Heart right ventricle (tissue), 16 donors: Measurements from ENCODE around the gene SUGCT. TPM values are rescaled to one million over a fixed set of nuclear protein-coding genes. Genes with fewer than 3 reads are reported as not detected.

Experiments used
- ATAC-seq, 8 donors: fragments of 200-7000 bp; cut with Tn5 transposase; one replicate each; pipeline ENCODE4 v1.9.1; 2020; ENCODE audit warnings: mild to moderate bottlenecking in 8 of 8, moderate library complexity in 8 of 8, moderate number of reproducible peaks in 1 of 8
- DNase-seq, 2 donors: peaks; one replicate each; pipeline ENCODE4 v3.0.0-alpha.2; 2020
- H3K27ac ChIP-seq, 10 donors: fragments of 200-600 bp; sonication (generic) in 2 of 10; one replicate each; pipeline versions ENCODE4 v1.5.0 to v1.8.0; 2020 to 2022; ENCODE audit warnings: mild to moderate bottlenecking in 3 of 10
- H3K27me3 ChIP-seq, 7 donors: fragments of 200-600 bp; one replicate each; pipeline ENCODE4 v1.8.0; 2021 to 2022; ENCODE audit warnings: mild to moderate bottlenecking in 2 of 7
- H3K36me3 ChIP-seq, 9 donors: fragments of 200-600 bp; sonication (generic) in 1 of 9; one replicate each; pipeline versions ENCODE4 v1.5.0 to v1.8.0; 2020 to 2022; ENCODE audit warnings: mild to moderate bottlenecking in 2 of 9
- H3K4me1 ChIP-seq, 9 donors: fragments of 200-600 bp; sonication (generic) in 1 of 9; one replicate each; pipeline versions ENCODE4 v1.5.0 to v1.8.0; 2020 to 2022; ENCODE audit warnings: mild to moderate bottlenecking in 4 of 9
- H3K4me3 ChIP-seq, 10 donors: fragments of 200-600 bp; sonication (generic) in 2 of 10; one replicate each; pipeline versions ENCODE4 v1.5.0 to v1.8.0; 2020 to 2022; ENCODE audit warnings: mild to moderate bottlenecking in 7 of 10, moderate library complexity in 2 of 10
- H3K9me3 ChIP-seq, 11 donors: fragments of 200-600 bp in 10 of 11; sonication (generic) in 2 of 11; one replicate each; pipeline versions ENCODE4 v1.5.0 to v1.8.0; 2013 to 2022; ENCODE audit warnings: mild to moderate bottlenecking in 2 of 11, control low read depth in 1 of 11, moderate library complexity in 1 of 11
- CTCF ChIP-seq, 9 donors: fragments of 200-600 bp; sonication (generic) in 2 of 9; IDR thresholded peaks; one replicate each; pipeline versions ENCODE4 v1.5.0 to v1.8.0; 2021 to 2022; ENCODE audit warnings: antibody characterized with exemption in 9 of 9, mild to moderate bottlenecking in 5 of 9, moderate library complexity in 1 of 9
- WGBS, 2 donors: extraction: QIAGEN DNeasy Blood & Tissue Kit; methylation state at CpG; one replicate each; pipeline ENCODE4 v1.1.7; 2013; ENCODE audit warnings: inconsistent platforms in 1 of 2; 5-methylcytosine and 5-hydroxymethylcytosine counted together
- intact Hi-C, 10 donors: fragments of 100-400 bp; cut with DNase I; formaldehyde crosslinking; loops; one replicate each; pipeline versions ENCODE4 v1.11.1 to v1.14.2; 2022
- polyA plus RNA-seq, 2 donors: library from polyadenylated mRNA; stranded (reverse); fragments of 200-250 nt; gene quantifications; one replicate each; pipeline ENCODE4 v1.2.3, GENCODE V29; 2013
- total RNA-seq, 10 donors: library from RNA; stranded (reverse); fragmentation: NEBNext Ultra II Directional in 3 of 10; extraction: Animal tissue kit (Norgen Biotek cat#: 25700) in 3 of 10; gene quantifications; one replicate each; pipeline versions ENCODE4 v1.2.1 to v1.2.4, GENCODE V29; 2021 to 2023
- donor health status: Arrhythmogenic right ventricular cardiomyopathy.
- donor health status: ischemic (EF 13 %, LVEDD 7.1; RV severe dilation, severe dysfunction).
- donor health status: healthy with polysubstance abuse.
- donor health status: DM: no; HTN: yes; CAD: no.
- donor health status: DM: no; HTN: no; CAD: no.
- donor health status: ischemic (EF 25% LVEDD 6.9; RV normal size, moderate dysfunction).
- donor health status: ischemic (EF 25% LVEDD 5.7; RV mildly dilated, moderate dysfunction).
- donor health status: healthy.
- donor health status: DM: yes; HTN: yes; CAD: no.
- donor health status: Ischemic cardiomyopathy.
- donor health status: ischemic (EF 35%, LVEDD 5.7; RV mildly dilated, moderate dysfunction).
- donor health status: nonischemic (EF 11% LVEDD 7.7; RV severe dilation, severe dysfunction).
- donor health status: DM: yes; HTN: yes; CAD: no.
- donor health status: PGD.
- donor health status: ischemic (EF 29% LVEDD 5.4; RV normal size, mild dysfunction).
- donor health status: nonischemic (EF 23%, LVEDD 6.1; RV moderate dilation, normal function).

Gene SUGCT
- total and polyA plus RNA-seq, 12 donors, result 1.2 to 8.1 (median 6.1) TPM

- no peak for TF ChIP-seq CTCF (IDR thresholded peaks at IDR 0.05)
- 100% methylated on average over 1 of the region's 1 CpG for WGBS, 2 donors
- H3K27ac ChIP-seq, result no peak overlapping the region
- no peaks in the 10 kb centered on the region for H3K27me3 ChIP-seq
- ATAC-seq (no peak), DNase-seq (no peak)
- H3K36me3 ChIP-seq, result no peaks in the 10 kb centered on the region
- peaks cover 0 to under 1% (median 0%) of the 10 kb centered on the region in 9 donors for H3K4me1 ChIP-seq
- H3K4me3 ChIP-seq, result no peak overlapping the region
- intact Hi-C loops, result no loop called here
- no peaks in the 10 kb centered on the region for H3K9me3 ChIP-seq
Observed at GRCh38 chr7:40786909-40787308, 652.1 kb downstream of the SUGCT start.

DNA sequence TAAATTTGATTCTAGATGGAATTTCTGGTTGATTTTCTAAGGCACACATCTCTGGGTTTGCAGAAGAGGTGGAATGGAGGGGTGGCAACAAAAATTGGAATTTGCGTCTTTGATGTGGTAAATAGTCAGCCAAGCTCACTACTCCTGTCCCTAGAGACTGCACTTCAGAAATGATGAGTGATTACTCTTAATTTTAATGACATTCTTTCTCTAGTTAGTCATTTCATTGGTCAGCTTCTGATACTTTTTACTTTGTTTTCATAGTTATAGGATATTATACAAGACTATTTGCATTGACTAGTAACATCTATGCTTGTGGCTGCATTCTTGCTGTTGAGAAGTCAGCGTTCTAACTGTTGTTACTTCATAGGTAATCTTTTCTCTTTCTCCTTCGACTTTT lies 658.3 kb downstream of the SUGCT start:
- no peak for TF ChIP-seq CTCF (IDR thresholded peaks at IDR 0.05)

GRCh38 chr7:40795607-40796006 lies 660.8 kb downstream of the SUGCT start:
- ATAC-seq, result no peak
- Histone ChIP-seq H3K9me3 (no peaks in the 10 kb centered on the region), H3K36me3 (no peaks in the 10 kb centered on the region), H3K27ac (no peak overlapping the region), H3K4me1 (peaks cover 0 to 8% (median 0%) of the 10 kb centered on the region in 9 donors), H3K4me3 (no peak overlapping the region), H3K27me3 (no peaks in the 10 kb centered on the region)
- intact Hi-C loops, result no loop called here
- no peak for DNase-seq
- no peak for TF ChIP-seq CTCF (IDR thresholded peaks at IDR 0.05)
- 71 to 82% methylated on average over 1 of the region's 1 CpG for WGBS, 2 donors

More for the DNA sequence above, 658.3 kb downstream of the SUGCT start:
- DNase-seq, result no peak
- no peaks in the 10 kb centered on the region for H3K27me3 ChIP-seq
- H3K27ac ChIP-seq, result no peak overlapping the region
- H3K36me3 ChIP-seq, result no peaks in the 10 kb centered on the region
- H3K4me3 ChIP-seq, result no peak overlapping the region
- 86 to 90% methylated on average over 3 of the region's 3 CpGs for WGBS, 2 donors
- intact Hi-C loops, result no loop called here
- H3K9me3 ChIP-seq, result no peaks in the 10 kb centered on the region
- H3K4me1 ChIP-seq, result peaks cover 0 to 4% (median 0%) of the 10 kb centered on the region in 9 donors
- no peak for ATAC-seq

GRCh38 chr7:40796723-40797122 lies 661.9 kb downstream of the SUGCT start:
- 46 to 52% methylated on average over 1 of the region's 1 CpG for WGBS, 2 donors
- no peak for DNase-seq
- intact Hi-C loops, result no loop called here

More at GRCh38 chr7:40796723-40797122, 661.9 kb downstream of the SUGCT start:
- H3K36me3 ChIP-seq, result no peaks in the 10 kb centered on the region
- peak in 4 of 8 donors; percentile 56 to 74 (median 60) for ATAC-seq
- H3K27me3 ChIP-seq, result no peaks in the 10 kb centered on the region
- no peak for TF ChIP-seq CTCF (IDR thresholded peaks at IDR 0.05)
- no peak overlapping the region for H3K4me3 ChIP-seq
- H3K4me1 ChIP-seq, result peaks cover 0 to 16% (median 0%) of the 10 kb centered on the region in 9 donors
- H3K27ac ChIP-seq, result no peak overlapping the region
- no peaks in the 10 kb centered on the region for H3K9me3 ChIP-seq
